A549 (cell line): Measurements from ENCODE around the gene IDUA. TPM values are rescaled to one million over a fixed set of nuclear protein-coding genes. Genes with fewer than 3 reads are reported as not detected.

Source experiments
- ATAC-seq, 2 experiments: fragments of 200-7000 bp in 1 of 2; fragments of >200 bp in 1 of 2; cut with Nextera tagmentation in 1 of 2; cut with Tn5 transposase in 1 of 2; 3 replicates each; pipeline versions ENCODE4 v1.8.0 to v1.9.1; 2018 to 2020; ENCODE audit warnings: mild to moderate bottlenecking in 1 of 2, moderate library complexity in 1 of 2
- CTCF ChIA-PET: fragments of 300-600 bp; sonication (Branson Sonifier 250); formaldehyde crosslinking; extraction: SDS; loops from one replicate; lab custom pipeline; 2021; ENCODE audit warnings: antibody characterized with exemption, inconsistent platforms; lab: Yijun Ruan, JAX
- POLR2A ChIA-PET: fragments of 350-600 bp; formaldehyde crosslinking; extraction: SDS; loops from one replicate; lab custom pipeline; 2021; ENCODE audit warnings: antibody characterized with exemption, inconsistent platforms; lab: Yijun Ruan, JAX
- DNase-seq, 2 experiments: peaks; one replicate each; pipeline versions ENCODE4 v3.0.0 to v3.0.0-alpha.2; 2011 to 2016; ENCODE audit warnings: low read depth in 1 of 2, low spot score in 1 of 2
- FAIRE-seq: peaks from 2 replicates; lab custom pipeline; 2011; peaks lifted over from hg19 to GRCh38; lab: Jason Lieb, UNC
- H3K27ac ChIP-seq, 2 experiments: fragments of >200 bp; sonication (Bioruptor Twin); formaldehyde crosslinking; 3 replicates each; pipeline ENCODE4 v1.5.1; 2016 to 2017
- H3K4me1 ChIP-seq: fragments of >200 bp; sonication (Bioruptor Twin); formaldehyde crosslinking; 3 replicates; pipeline ENCODE4 v1.6.1; 2016
- H3K4me2 ChIP-seq: fragments of >200 bp; sonication (Bioruptor Twin); formaldehyde crosslinking; 3 replicates; pipeline ENCODE4 v1.6.1; 2016
- H3K4me3 ChIP-seq: fragments of >200 bp; sonication (Bioruptor Twin); formaldehyde crosslinking; 3 replicates; pipeline ENCODE4 v1.5.1; 2016
- H3K9me3 ChIP-seq: fragments of >200 bp; sonication (Bioruptor Twin); formaldehyde crosslinking; 3 replicates; pipeline ENCODE4 v1.6.1; 2016
- BCL3 ChIP-seq: fragments of >200 bp; sonication (Bioruptor Twin); formaldehyde crosslinking; IDR thresholded peaks from 3 replicates; pipeline ENCODE4 v1.6.1; 2016
- BHLHE40 ChIP-seq: IDR thresholded peaks from 2 replicates; pipeline ENCODE4 v1.6.1; 2012; ENCODE audit warnings: low read depth, low read length, inconsistent platforms
- CBX2 ChIP-seq: fragments of 200-600 bp; sonication (generic); IDR thresholded peaks from 2 replicates; pipeline ENCODE4 v1.6.1; 2016; ENCODE audit warnings: low read depth, mild to moderate bottlenecking, borderline replicate concordance
- ESRRA ChIP-seq: fragments of 150-350 bp; IDR thresholded peaks from 2 replicates; pipeline ENCODE4 v1.6.1; 2014; ENCODE audit warnings: mild to moderate bottlenecking, low read length, borderline replicate concordance
- RCOR1 ChIP-seq: fragments of 150-350 bp; IDR thresholded peaks from 2 replicates; pipeline ENCODE4 v1.6.1; 2014; ENCODE audit warnings: antibody characterized with exemption, low read length, low read depth
- REST ChIP-seq: fragments of 200-600 bp; sonication (generic); IDR thresholded peaks from 2 replicates; pipeline ENCODE4 v1.6.1; 2016; ENCODE audit warnings: antibody characterized with exemption, mild to moderate bottlenecking, moderate library complexity
- USF2 ChIP-seq: fragments of 450-650 bp; IDR thresholded peaks from 2 replicates; pipeline ENCODE4 v1.6.1; 2014; ENCODE audit warnings: antibody characterized with exemption
- ZC3H11A ChIP-seq: fragments of 450-650 bp; IDR thresholded peaks from 2 replicates; pipeline ENCODE4 v1.6.1; 2014; ENCODE audit warnings: antibody characterized with exemption, mild to moderate bottlenecking
- WGBS: methylation state at CpG from one replicate; pipeline ENCODE4 v1.1.6; 2017; ENCODE audit errors: missing lambda C conversion rate; 5-methylcytosine and 5-hydroxymethylcytosine counted together
- polyA plus RNA-seq, 4 experiments: library from polyadenylated mRNA; depleted of rRNA in 3 of 4; stranded (reverse); fragments of >200 nt; fragmentation: RNase III in 1 of 4; extraction: RNeasy Plus Mini Kit Qiagen cat#74134 plus additional on column Dnase treatment in 1 of 4; gene quantifications; 2 replicates in 3 of 4; 3 replicates in 1 of 4; pipeline ENCODE4 v1.2.3, GENCODE V29; 2011 to 2017

Gene IDUA
- polyA plus RNA-seq, 2 of the 4 experiments (the other 2 are of a cell fraction) = 3.1 to 19.4 TPM

GRCh38 chr4:949656-950055 is 37.2 kb upstream of the IDUA start:
- Histone ChIP-seq H3K9me3 (no peaks in the 10 kb centered on the region), H3K4me3 (no peak overlapping the region), H3K4me1 (no peaks in the 10 kb centered on the region), H3K27ac (no peak overlapping the region)
- 82% methylated on average over 19 of the region's 20 CpGs for WGBS
- FAIRE-seq (no peak), DNase-seq (no peak)
- CTCF ChIA-PET = interaction anchor here (0.6 to 1.5 kb wide), 2 partner anchors 18 to 747 kb away, joined by 3 to 5 read pairs; partner anchors contain the start of genes GAK and TMEM175
- TF ChIP-seq CBX2 (no peak), USF2 (no peak), BCL3 (no peak), REST (no peak), ESRRA (no peak)
- TF ChIP-seq, all 56 proteins: peak for 0
- ATAC-seq = no peak
- POLR2A ChIA-PET = no interaction called here
- no peak overlapping the region for H3K4me2 ChIP-seq

- no peak for FAIRE-seq
Observed at GRCh38 chr4:950136-951020, 36.5 kb upstream of the IDUA start.

More at GRCh38 chr4:950136-951020, 36.5 kb upstream of the IDUA start:
- no peak overlapping the region for H3K4me2 ChIP-seq
- H3K4me1 ChIP-seq = no peaks in the 10 kb centered on the region
- ChIA-PET POLR2A (no interaction called here), CTCF (interaction anchor here (0.6 kb wide), 1 partner anchor 746 kb away, joined by 3 read pairs; no protein-coding TSS in a partner anchor)
- H3K27ac ChIP-seq = no peak overlapping the region
- ATAC-seq = no peak
- WGBS = 71% methylated on average over 14 of the region's 30 CpGs
- no peak overlapping the region for H3K4me3 ChIP-seq
- DNase-seq = no peak
- no peak for TF ChIP-seq REST
- TF ChIP-seq RCOR1 = no peak
- no peak for TF ChIP-seq BHLHE40
- TF ChIP-seq ZC3H11A = no peak
- H3K9me3 ChIP-seq = no peaks in the 10 kb centered on the region
